Measurements from ENCODE around the gene DISC1.

GRCh38 chr1:231690059-231690458 lies 63.5 kb downstream of the DISC1 start:
- TF ChIP-seq CTCF (conservative IDR thresholded peaks at IDR 0.05) (no peak), ZFX (IDR thresholded peaks at IDR 0.05) (no peak)
